Lower lobe of right lung (tissue), 2 donors: ENCODE data around the gene ARHGEF26. TPM values are rescaled to one million over a fixed set of nuclear protein-coding genes. Genes with fewer than 3 reads are reported as not detected.
A peak's percentile ranks its signal among the peaks of the same experiment; 100 is the strongest.
"Not testable (repeated sequence)": the region's sequence is repeated elsewhere in the genome, so short reads cannot be mapped to it uniquely, and the experiment has no call there.

Experiments
- ATAC-seq, 2 donors: fragments of 200-7000 bp; cut with Tn5 transposase; one replicate each; pipeline ENCODE4 v1.9.1; 2020 to 2022; ENCODE audit warnings: mild to moderate bottlenecking in 2 of 2, moderate library complexity in 2 of 2
- DNase-seq: peaks from one replicate; pipeline ENCODE4 v3.0.0-alpha.2; 2020
- H3K27ac ChIP-seq: fragments of 200-600 bp; one replicate; pipeline ENCODE4 v1.8.0; 2022
- H3K27me3 ChIP-seq: fragments of 200-600 bp; one replicate; pipeline ENCODE4 v1.8.0; 2022; ENCODE audit warnings: low read depth
- H3K36me3 ChIP-seq: fragments of 200-600 bp; one replicate; pipeline ENCODE4 v1.8.0; 2022; ENCODE audit warnings: mild to moderate bottlenecking
- H3K4me1 ChIP-seq: fragments of 200-600 bp; one replicate; pipeline ENCODE4 v1.8.0; 2022
- H3K4me3 ChIP-seq: fragments of 200-600 bp; one replicate; pipeline ENCODE4 v1.8.0; 2022; ENCODE audit warnings: mild to moderate bottlenecking
- H3K9me3 ChIP-seq: fragments of 200-600 bp; one replicate; pipeline ENCODE4 v1.8.0; 2022
- intact Hi-C: fragments of 100-400 bp; cut with DNase I; formaldehyde crosslinking; loops from one replicate; pipeline ENCODE4 v1.11.0; 2022
- total RNA-seq: library from RNA; stranded (reverse); fragmentation: NEBNext Ultra II Directional; extraction: Animal tissue kit (Norgen Biotek cat#: 25700); gene quantifications from one replicate; pipeline ENCODE4 v1.2.1, GENCODE V29; 2021
- TF ChIP-seq, protein P1 (sequence below): fragments of 200-600 bp; IDR thresholded peaks from one replicate; pipeline ENCODE4 v1.8.0; 2022; ENCODE audit warnings: antibody characterized with exemption, mild to moderate bottlenecking
- donor health status: DM: no; HTN: yes; CAD: no; lungs with severe emphysema.

Gene ARHGEF26
- total RNA-seq, 1 donor from 2014 or later: 50.9 TPM

- TF ChIP-seq, protein P1, sequence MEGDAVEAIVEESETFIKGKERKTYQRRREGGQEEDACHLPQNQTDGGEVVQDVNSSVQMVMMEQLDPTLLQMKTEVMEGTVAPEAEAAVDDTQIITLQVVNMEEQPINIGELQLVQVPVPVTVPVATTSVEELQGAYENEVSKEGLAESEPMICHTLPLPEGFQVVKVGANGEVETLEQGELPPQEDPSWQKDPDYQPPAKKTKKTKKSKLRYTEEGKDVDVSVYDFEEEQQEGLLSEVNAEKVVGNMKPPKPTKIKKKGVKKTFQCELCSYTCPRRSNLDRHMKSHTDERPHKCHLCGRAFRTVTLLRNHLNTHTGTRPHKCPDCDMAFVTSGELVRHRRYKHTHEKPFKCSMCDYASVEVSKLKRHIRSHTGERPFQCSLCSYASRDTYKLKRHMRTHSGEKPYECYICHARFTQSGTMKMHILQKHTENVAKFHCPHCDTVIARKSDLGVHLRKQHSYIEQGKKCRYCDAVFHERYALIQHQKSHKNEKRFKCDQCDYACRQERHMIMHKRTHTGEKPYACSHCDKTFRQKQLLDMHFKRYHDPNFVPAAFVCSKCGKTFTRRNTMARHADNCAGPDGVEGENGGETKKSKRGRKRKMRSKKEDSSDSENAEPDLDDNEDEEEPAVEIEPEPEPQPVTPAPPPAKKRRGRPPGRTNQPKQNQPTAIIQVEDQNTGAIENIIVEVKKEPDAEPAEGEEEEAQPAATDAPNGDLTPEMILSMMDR: no peak
- Histone ChIP-seq H3K4me1 (no peaks in the 10 kb centered on the region), H3K27me3 (no peaks in the 10 kb centered on the region), H3K9me3 (no peaks in the 10 kb centered on the region), H3K36me3 (no peaks in the 10 kb centered on the region), H3K4me3 (no peak overlapping the region), H3K27ac (no peak overlapping the region)
- intact Hi-C loops: no loop called here
- ATAC-seq (no peak), DNase-seq (no peak)
Measured at GRCh38 chr3:154085799-154086198, 35.4 kb upstream of the ARHGEF26 start.

DNA sequence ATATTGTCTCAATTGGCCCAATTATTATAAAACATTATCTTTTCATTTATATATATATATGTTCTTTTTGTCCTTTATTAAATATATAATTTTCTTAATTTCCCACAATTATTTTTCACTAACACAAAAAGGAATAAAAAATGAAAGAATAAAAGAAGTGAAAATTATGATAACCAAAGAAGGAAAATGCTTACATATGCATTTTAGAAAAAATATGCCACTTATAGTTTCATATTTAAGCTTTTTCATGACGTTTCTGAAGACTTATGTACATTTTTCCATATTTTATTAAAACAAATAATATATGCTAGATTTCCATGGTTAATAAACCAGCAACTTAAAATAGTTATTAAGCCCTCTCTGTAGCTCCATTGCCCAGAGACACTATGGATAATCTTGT lies 34.9 kb upstream of the ARHGEF26 start:
- TF ChIP-seq, protein P1: no peak
- intact Hi-C loops: no loop called here
- H3K4me3 ChIP-seq: no peak overlapping the region
- DNase-seq: no peak
- no peak overlapping the region for H3K27ac ChIP-seq
- H3K36me3 ChIP-seq: no peaks in the 10 kb centered on the region
- H3K27me3 ChIP-seq: no peaks in the 10 kb centered on the region
- ATAC-seq: no peak
- H3K9me3 ChIP-seq: no peaks in the 10 kb centered on the region
- no peaks in the 10 kb centered on the region for H3K4me1 ChIP-seq

DNA sequence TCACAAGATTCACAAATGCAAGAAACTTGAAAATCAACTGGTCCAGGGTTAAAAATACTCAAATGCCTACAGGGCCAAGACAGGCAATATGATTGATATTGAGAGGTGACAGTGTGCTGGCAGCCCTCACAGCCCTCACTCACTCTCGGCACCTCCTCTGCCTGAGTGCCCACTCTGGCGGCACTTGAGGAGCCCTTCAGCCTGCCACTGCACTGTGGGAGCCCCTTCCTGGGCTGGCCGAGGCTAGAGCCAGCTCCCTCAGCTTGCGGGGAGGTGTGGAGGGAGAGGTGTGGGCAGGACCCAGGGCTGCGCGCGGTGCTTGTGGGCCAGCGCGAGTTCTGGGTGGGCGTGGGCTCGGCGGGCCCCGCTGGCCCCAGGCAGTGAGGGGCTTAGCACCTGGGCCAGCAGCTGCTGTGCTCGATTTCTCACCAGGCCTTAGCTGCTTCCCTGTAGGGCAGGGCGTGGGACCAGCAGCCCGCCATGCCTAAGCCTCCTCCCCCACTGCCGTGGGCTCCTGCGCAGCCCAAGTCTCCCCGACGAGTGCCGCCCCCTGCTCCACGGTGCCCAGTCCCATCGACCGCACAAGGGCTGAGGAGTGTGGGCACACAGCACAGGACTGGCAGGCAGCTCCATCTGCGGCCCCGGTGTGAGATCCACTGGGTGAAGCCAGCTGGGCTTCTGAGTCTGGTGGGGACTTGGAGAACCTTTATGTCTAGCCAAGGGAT lies 33.3 kb upstream of the ARHGEF26 start:
- H3K27ac ChIP-seq, H3K27me3 ChIP-seq, intact Hi-C loops, H3K36me3 ChIP-seq, H3K4me1 ChIP-seq, H3K4me3 ChIP-seq, H3K9me3 ChIP-seq: not testable (repeated sequence)
- ATAC-seq (peak; percentile 36 to 37), DNase-seq (peak; percentile 71)

DNA sequence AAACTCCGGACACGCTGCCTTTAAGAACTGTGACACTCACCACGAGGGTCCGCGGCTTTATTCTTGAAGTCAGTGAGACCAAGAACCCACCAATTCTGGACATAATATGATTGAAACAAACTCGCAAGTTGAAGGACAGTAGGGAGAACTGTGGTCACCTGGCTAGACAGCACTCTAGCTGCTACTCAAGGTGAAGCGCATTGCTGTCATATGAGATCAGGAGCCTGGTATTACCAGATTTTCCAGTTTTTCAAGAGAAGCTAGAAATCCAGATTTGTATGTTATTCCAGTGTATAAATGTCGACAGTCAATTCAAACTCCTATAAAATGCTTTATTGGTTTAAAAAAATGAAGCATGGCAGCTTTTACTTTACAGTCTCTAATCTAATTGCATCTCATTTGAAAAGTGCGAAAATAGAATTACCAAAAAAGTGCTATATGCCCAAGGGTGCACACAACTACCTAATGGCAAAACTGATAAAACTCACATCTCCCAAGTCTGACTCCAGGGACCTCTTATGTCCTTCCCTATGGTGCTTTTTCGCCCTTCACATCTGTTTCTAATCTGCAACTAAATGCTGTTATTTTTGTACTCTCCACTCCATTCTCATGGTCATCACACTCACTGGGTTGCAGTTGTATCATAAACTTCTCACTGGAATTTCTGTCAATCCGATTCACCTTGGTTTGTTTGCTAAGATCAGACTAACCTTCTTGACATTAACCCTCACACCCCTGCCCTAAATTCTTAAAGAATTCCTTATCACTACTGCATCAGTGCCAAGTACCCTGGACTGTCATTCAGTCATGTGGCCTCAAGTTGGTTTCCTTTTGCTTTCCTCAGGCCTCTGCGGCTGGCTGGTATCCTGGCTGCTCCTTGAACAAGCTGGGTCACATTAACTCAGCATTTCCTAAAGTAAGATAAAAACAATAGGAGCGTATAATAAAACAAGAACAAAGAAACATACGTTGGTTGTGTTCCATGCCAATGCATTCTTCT lies 31.5 kb upstream of the ARHGEF26 start:
- Histone ChIP-seq H3K27ac (no peak overlapping the region), H3K36me3 (no peaks in the 10 kb centered on the region), H3K4me1 (no peaks in the 10 kb centered on the region), H3K4me3 (no peak overlapping the region), H3K27me3 (no peaks in the 10 kb centered on the region), H3K9me3 (no peaks in the 10 kb centered on the region)
- TF ChIP-seq, protein P1: no peak
- peak; percentile 46 for DNase-seq
- intact Hi-C loops: loop anchor here (10.0 kb wide), 1 partner anchor 165 kb away; no protein-coding TSS in a partner anchor
- ATAC-seq: peak; percentile 83 to 92

GRCh38 chr3:154094051-154094450 lies 27.1 kb upstream of the ARHGEF26 start:
- intact Hi-C loops: loop anchor here (10.0 kb wide), 1 partner anchor 161 kb away; no protein-coding TSS in a partner anchor
- TF ChIP-seq, protein P1: no peak
- DNase-seq (no peak), ATAC-seq (no peak)
- no peaks in the 10 kb centered on the region for H3K9me3 ChIP-seq
- no peaks in the 10 kb centered on the region for H3K36me3 ChIP-seq
- no peak overlapping the region for H3K27ac ChIP-seq
- H3K4me3 ChIP-seq: no peak overlapping the region
- H3K27me3 ChIP-seq: no peaks in the 10 kb centered on the region
- H3K4me1 ChIP-seq: no peaks in the 10 kb centered on the region
